AML-193 (cell line): ENCODE data around the gene KIFC3.
"Not testable (repeated sequence)": the region's sequence is repeated elsewhere in the genome, so short reads cannot be mapped to it uniquely, and the experiment has no call there.

Experiments used
- DNase-seq, 2 experiments: peaks; one replicate each; lab custom pipeline; 2025; lab: John Stamatoyannopoulos, UW

The KIFC3 gene

GRCh38 chr16:57722651-57723050 is 79.6 kb downstream of the KIFC3 start:
- DNase-seq = no peak

GRCh38 chr16:57722210-57722499 is 80.1 kb downstream of the KIFC3 start:
- DNase-seq = no peak

DNA sequence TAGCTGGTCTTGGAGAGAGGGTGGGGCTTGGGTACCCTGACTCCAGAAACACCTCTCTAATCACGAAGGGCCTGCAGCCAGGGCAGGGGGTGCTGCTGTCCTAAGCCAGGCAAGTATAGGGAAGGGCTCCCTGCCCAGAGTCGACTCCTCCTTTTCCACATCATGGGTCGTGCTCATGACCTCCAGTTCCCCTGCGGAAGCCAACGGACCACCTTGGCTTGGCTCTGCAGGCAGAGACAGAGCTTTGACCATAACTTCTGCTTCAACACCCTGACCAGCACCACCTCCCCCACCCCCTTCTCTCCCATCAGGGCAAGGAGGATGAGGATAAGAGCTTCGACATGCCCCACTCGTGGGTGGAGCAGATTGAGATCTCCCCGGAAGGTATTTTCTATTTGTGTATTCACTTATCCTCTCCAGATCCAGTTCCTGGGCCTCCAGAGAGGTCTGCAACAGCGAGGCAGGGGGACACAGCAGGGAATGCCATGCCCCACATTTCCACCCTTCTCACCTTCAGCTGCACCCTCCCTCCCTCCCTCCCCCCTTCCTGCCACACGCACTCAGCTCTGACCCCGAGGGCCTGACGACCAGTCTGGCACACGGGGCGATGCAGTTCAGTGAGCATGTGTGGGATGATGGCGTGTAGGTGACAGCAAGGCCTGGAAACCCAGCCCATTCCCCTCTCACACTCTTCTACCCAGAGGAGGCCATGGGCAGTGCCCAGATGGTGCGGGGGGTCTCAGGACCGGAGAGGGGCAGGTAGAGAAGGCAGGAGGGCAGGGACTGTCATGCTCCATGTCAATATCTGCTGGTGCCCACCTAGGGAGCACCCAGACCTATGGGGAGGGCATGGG is 80.7 kb downstream of the KIFC3 start:
- DNase-seq = no peak

GRCh38 chr16:57720142-57720575 is 82.1 kb downstream of the KIFC3 start:
- DNase-seq = peak; percentile 55 to 74

DNA sequence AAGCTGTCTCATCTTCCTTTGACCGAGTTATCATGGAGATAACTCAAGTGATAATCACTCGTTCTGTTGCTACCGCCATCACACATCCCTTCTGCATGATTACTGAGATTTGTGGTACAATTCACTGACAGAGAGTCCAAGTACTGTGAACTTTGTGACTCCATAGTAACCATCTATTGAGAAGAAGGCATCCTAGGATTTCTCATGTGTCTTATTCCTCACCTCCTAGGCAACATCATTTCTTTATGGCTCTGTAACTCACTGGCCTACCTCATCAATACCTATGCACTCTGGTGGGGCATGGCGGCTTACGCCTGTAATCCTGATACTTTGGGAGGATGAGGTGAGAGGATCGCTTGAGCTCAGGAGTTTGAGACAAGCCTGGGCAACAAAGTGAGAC is 88.2 kb downstream of the KIFC3 start:
- DNase-seq = no peak

- DNase-seq = no peak
Measured at GRCh38 chr16:57713596-57713995, 88.7 kb downstream of the KIFC3 start.

DNA sequence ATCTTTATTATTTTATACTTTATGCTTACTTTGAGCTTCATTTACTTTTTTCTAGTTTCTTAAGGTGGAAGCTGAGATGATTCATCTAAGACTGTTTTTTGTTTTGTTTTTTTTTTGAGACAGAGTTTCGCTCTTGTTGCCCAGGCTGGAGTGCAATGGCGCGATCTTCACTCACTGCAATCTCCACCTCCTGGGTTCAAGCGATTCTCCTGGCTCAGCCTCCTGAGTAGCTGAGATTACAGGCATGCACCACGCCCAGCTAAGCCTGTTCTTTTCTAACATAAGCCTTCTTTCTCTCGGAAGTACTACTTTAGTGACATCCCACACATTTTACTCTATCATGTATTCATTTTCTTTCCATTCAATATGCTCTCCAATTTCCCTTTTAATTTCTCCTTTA is 89.7 kb downstream of the KIFC3 start:
- not testable (repeated sequence) for DNase-seq

GRCh38 chr16:57711993-57712392 is 90.3 kb downstream of the KIFC3 start:
- no peak for DNase-seq

DNA sequence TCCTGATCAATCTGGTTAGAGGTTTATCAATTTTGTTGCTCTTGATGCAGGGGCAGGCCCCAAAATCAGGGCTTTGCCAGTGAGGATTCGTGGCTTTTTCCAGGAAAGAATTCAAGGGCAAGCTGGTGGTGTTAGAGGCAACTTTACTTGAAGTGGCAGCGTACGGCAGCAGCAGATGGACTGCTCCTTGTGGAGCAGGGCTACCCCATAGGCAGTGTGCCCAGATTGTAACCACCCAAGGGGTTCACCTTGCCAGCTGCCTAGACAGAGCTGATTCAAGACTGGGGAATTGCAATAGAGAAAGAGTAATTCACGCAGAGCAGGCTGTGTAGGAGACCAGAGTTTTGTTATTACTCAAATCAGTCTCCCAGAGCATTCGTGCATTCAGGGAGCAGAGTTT is 90.9 kb downstream of the KIFC3 start:
- no peak for DNase-seq

GRCh38 chr16:57709663-57710062 is 92.6 kb downstream of the KIFC3 start:
- DNase-seq = no peak
